H1 (cell line): ENCODE results near the gene PHACTR1. TPM values are rescaled to one million over a fixed set of nuclear protein-coding genes. Genes with fewer than 3 reads are reported as not detected.

ENCODE experiments used
- SRF ChIP-seq: IDR thresholded peaks from 2 replicates; pipeline ENCODE4 v1.6.1; 2011; ENCODE audit warnings: mild to moderate bottlenecking, low read depth, low read length, moderate library complexity
- TAF7 ChIP-seq: optimal IDR thresholded peaks from 2 replicates; pipeline ENCODE3; 2011; ENCODE audit warnings: low read depth, mild to moderate bottlenecking, inconsistent platforms, low read length, moderate library complexity, borderline replicate concordance
- polyA plus RNA-seq, 7 experiments: library from polyadenylated mRNA; depleted of rRNA in 3 of 7; stranded (reverse) in 5 of 7; unstranded in 2 of 7; fragments of >200 nt in 5 of 7; fragments of 200-250 nt in 2 of 7; gene quantifications; 1 replicate in 5 of 7; 2 replicates in 1 of 7; 4 replicates in 1 of 7; pipeline versions ENCODE4 v1.2.1 to v1.2.3, GENCODE V29; 2011 to 2013; ENCODE audit warnings: missing spikeins in 2 of 7, mixed read lengths in 2 of 7
- total RNA-seq: library from RNA; stranded (reverse); fragmentation: NEBNext Ultra II Directional; extraction: Animal tissue kit (Norgen Biotek cat#: 25700); gene quantifications from 2 replicates; pipeline ENCODE4 v1.2.1, GENCODE V29; 2021
- TF ChIP-seq, protein P1 (sequence below): IDR thresholded peaks from 2 replicates; pipeline ENCODE4 v1.6.1; 2011; ENCODE audit warnings: low read length, improper control_type of control experiment

Gene PHACTR1
- total and polyA plus RNA-seq, 2 of the 8 experiments (the other 6 are each of a cell fraction or from before 2014, with no cell fraction given), result 3.9 to 17.1 TPM

DNA sequence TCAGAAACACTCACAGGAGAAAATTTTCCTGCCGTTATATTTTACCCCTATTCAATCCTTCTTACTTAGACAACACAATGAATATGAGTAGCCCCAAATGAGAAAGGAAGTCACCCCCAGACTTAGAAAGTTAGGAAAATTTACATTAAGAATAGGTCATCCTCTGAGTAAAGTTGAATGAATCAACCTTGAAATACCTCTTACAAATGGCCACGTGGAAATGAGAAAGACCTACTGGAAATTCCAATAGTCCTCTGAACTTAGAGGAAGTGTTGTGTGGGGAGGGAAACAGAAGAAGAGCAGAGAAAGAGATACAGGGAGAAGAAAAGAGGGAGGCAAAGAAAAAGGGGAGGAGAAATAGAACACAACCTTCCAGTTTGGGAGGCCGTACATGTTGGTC lies 43.7 kb downstream of the PHACTR1 start (continued):
- TF ChIP-seq TAF7 (no peak), SRF (no peak)
- TF ChIP-seq, protein P1, sequence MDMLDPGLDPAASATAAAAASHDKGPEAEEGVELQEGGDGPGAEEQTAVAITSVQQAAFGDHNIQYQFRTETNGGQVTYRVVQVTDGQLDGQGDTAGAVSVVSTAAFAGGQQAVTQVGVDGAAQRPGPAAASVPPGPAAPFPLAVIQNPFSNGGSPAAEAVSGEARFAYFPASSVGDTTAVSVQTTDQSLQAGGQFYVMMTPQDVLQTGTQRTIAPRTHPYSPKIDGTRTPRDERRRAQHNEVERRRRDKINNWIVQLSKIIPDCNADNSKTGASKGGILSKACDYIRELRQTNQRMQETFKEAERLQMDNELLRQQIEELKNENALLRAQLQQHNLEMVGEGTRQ, result no peak
